HTR-8/SVneo (cell line): Measurements from ENCODE around the gene DMBT1.
A peak's percentile ranks its signal among the peaks of the same experiment; 100 is the strongest.

ENCODE experiments used
- DNase-seq: peaks from one replicate; pipeline ENCODE4 v3.0.0; 2011; ENCODE audit warnings: low spot score, mixed read lengths; ENCODE audit not compliant: insufficient read length
- FAIRE-seq: peaks from 2 replicates; lab custom pipeline; 2011; peaks lifted over from hg19 to GRCh38; lab: Jason Lieb, UNC

The DMBT1 gene

DNA sequence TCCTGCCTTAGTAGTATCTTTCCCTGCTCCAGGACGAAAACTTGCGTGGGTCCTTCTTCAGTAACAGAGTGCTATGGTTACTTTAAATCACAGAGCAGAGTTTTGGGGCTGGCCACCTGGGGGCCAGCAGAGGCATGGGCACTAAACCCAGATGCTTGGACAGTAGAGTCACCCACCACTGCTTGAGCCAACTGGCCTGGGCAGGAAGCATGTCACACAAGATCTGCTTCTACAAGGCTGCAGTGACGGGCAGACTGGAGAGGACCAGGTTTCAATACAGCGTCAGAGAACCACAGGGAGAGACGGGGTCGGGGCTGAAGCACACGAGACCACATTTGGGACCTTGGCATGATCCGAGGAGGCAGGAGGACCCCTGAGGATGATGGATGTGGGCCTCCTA lies 14.3 kb upstream of the DMBT1 start:
- FAIRE-seq (no peak), DNase-seq (no peak)

DNA sequence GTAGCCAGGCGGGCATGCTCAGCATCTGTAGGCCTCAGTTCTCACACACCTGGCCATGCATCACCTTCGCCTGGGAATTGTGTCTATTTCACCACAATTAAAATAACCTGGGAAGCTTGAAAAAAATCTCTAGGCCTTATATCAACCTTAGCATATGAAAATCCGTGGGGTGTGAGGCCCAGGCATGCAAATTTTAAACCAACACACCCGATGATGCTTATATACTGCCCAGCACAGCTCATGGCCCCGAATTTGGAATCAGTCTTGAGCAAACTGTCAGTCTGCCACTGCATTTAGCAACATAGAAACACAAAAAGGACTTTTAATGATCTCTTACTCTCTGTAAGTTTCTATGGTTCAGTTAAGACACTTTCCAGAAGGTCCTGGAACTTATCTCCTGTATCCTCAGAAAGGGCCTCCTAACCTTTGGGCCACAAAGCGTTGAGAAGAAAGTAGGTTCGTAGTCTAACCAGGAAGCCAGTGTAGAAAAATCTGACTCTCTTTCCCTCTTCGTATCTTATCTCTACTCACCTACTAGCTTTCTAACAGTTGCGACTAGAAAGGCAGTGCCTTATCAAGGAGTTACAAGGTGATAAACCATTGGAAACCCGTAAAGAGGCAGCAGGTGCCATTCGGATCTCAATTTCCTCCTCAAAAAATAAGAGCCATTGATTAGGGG lies 12.0 kb upstream of the DMBT1 start:
- DNase-seq (no peak), FAIRE-seq (no peak)

DNA sequence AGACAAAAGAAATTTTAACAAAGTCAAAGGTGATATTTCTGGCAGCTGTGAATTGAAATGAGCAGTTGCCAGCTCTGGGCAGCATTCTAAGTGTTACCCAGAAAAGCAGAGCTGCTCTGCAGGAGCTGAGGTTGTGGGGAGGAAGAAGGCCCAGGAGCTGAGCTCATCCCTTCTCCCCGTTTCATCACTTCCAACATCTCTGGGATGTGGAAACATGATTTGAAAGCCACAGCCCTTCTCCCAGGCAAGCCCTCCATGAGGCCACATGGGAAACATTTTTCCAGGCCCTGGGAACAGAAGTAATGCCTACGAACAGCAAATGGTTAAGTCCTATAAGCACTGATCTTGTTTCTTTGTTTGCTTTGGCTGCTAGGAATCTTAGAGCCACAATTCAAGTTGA lies 10.9 kb upstream of the DMBT1 start:
- FAIRE-seq (no peak), DNase-seq (no peak)

DNA sequence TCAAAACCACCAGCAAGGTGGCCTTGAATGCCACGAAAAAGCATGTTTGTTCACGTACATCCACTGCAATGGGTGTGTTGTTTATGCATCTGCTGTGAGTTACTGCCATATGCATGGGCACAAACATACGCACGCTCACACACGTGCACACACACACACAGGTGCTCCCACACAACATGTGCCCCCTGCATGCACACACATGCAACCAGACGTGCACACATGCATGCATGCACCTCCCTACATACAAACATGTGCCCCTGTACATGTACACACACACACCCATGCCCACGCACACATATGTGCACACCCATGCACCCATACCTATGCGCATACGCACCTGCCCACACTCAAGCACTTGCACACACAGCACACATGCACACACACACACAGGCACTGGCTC lies 10.1 kb upstream of the DMBT1 start:
- DNase-seq = no peak
- no peak for FAIRE-seq

DNA sequence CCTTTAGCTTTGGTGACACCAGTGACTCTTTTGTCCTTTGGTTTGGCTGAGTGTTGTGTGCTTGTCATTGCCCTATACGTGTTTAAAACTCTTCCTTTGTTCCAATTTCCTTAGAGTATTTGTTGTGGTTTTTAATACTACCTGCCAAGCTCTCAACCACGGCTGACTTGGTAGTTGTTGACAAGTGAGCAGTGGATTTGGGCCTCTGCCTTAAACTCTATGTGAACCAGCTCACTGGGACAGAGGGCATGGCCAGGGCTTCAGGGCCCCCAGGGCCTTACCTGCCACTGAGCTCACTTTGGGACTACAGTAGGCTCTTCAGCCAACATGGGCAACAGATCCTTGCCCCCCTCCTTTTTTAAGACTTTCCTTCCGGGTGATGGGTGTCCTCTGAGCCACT lies 9.6 kb upstream of the DMBT1 start:
- DNase-seq = no peak
- FAIRE-seq = no peak

DNA sequence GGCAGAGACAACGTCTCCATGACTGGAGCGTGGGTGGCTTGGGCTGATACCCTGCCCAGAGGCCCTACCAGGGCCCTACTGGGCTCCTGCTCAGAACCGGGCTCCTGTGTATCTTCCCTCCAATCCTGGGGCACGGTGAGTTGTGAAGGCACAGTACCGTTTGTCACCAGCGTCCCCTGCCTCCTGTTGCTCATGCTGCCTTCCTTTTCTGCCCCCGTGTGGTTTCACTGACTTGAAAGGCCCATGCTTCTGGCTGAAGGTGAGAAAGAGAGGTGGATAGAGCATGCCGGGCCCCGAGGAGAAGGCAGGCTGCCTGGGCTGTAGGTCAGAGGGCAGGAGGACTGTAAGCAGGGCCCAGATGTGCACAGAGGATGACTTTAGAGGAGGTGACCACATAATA lies 9.1 kb upstream of the DMBT1 start:
- DNase-seq (no peak), FAIRE-seq (no peak)

DNA sequence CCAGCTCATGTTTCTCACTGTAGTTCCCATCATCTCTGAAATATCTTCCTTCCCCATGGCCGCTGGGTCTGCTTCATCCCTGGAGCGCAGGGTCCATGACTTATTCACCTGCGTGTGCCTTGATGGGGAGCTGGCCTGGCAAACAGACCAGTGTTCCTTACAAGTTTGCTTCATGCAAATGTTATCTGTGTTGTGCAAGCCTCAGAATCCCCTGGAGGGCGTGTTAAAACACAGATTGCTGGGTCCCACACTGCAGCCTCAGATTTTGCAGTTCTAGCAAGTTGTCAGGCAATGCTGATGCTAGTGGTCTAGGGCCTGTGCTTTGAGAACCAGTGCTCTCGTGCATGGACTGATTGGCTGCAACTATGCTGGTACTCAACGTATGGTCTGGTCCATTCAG lies 7.2 kb upstream of the DMBT1 start:
- FAIRE-seq = no peak

DNA sequence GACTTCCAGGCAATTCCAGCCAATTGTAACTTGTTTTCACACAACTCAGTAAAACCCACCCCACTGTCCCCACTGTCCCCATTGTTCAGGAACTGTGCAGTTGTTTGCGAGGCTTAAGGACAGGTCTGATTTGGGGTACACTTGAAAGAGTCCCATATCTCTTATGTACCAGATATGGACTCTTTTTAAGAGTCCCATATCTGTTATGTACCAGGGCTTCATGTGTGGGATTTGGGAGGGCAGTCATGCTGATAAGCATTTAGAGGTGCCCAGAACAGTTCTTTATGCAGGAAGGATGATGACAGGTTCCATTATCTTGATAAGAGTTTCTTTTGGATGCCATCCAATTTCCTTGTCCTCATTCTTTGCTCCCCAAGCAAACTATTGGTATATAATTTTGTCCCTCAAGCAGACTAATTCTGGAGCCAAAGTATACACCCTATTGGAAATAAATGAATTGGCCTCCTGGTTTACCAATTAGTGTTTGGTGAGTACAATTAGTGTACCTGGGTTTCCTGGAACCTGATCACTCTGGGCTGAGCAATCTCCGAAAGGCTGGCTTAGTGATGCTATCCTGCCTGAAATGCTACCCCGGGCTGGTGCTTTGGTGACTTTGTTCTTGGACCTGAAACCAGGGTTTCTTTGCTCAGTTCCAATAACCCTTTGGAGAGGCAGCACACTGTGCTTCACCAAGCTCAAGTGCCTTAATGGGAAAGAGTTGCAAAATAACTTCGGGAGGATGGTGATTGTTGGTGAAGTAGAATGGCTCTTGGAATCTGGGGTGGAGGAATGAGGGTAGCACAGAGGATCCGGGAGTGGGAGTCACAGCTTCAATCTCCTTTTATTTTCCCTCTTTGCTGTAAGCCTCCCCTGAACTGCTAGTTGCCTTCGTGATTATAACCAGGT lies 6.2 kb upstream of the DMBT1 start:
- DNase-seq (no peak), FAIRE-seq (no peak)

More for the DNA sequence above, 7.2 kb upstream of the DMBT1 start:
- DNase-seq = no peak

DNA sequence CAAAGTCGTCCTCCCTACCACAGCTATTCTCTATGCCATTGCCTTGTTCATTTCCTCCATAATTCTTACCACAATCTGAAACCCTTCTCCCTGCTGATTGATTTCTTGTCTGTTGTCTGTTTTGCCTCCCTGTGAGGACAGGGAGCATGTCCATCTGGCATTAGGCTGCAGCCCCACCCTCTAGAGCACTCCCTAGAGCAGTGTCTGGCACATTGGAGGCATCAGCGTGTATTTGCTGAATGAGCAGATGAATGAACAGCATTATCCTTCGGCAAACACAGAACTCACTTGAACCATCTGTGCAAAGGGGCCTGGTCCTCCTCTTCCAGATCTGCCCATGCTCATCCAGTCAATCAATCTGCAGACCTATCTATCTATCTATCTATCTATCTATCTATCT lies 5.1 kb upstream of the DMBT1 start:
- no peak for DNase-seq
- no peak for FAIRE-seq

DNA sequence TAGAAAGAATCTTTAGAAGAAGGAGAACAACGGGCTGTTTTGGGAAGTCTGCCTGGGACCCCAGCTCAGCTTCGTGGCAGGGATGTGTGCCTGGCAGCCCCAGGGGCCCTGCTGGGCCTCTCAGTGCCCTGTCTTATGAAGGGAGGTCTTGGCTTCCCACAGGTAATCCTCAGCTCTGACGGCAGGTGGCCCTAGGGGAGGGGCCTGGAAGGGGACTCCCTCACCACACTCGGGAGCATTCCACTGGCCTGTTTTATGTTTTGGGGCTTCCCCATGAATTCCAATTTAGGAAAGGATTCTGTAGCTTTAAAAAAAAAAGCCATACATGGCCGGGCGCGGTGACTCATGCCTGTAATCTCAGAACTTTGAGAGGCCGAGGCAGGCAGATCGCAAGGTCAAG lies 3.0 kb upstream of the DMBT1 start:
- DNase-seq (no peak), FAIRE-seq (no peak)

DNA sequence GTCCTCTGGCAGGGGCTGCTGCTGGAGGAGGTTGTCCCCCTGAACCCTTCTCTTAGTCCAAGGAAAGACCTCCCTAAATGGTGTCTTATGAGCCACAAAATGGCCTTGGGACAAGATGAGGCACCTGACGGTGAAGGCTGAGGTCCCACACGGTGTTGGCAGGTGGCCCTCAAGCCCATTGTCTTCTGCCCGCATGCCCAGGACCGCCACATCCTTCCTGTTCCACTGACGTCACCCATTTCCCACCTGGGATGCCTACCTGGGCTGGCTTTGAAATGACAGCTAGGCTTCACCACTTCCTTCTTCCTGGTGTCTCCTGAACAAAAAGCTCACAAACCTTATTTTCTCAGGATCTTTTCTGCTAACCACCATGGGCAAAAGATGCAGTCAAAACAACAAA lies 2.1 kb upstream of the DMBT1 start:
- DNase-seq = no peak
- FAIRE-seq = no peak

DNA sequence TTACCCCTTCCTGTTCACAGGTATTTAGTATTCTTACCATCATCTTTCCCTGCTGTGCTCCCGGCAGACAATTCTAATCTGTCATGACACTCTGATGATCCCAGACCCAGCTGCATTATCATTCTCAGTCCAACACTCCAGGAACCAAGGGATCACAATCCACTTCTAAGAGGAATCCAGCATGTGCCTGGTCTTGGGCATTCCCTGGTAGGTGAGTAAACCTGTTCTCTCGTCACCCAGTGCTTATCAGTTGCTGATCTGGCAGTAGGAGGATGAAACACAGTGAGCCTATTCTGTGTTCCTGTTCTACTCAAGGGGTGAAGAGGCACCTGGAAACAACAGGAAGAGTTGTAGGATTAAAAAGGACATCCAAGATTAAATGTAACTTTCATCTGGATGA lies 1.3 kb upstream of the DMBT1 start:
- FAIRE-seq (no peak), DNase-seq (no peak)

DNA sequence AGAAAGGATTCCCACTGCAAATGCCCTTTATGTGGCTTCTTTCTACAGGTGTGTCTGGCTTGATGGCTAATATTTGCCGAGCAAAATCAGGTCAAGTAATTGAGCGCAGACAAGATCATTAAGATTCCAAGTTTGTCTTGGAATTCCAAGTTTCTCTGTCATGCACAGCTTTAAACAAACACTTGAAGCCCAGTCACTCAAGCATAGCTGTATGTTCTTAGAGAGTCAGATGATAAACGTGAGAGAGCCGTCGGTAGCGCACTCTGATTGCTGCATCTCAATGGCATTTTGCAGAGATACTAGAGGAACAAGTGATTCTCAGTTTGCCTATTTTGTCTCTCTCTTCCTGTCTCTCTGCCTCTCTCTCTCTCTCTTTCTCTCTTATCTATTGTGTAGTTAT lies 658 bp downstream of the DMBT1 start:
- DNase-seq (peak; percentile 7), FAIRE-seq (no peak)

DNA sequence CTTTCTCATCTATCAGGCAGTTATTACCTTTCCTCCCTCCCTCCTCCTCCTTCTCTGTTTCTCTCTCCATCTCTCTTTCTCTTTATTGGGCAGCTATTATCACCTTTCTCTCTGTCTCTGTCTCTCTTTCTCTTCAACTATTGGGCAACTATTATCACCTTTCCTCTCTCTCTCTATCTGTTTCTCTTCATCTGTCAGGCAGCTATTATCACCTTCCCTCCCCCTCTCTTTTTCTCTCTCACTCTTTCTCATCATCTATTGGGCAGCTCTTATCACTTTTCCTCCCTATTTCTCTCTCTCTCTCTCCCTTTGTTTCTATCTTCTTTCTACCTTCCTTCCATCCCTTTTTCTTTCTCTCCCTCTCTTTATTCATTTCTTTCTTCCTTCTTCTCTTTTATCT lies 1.2 kb downstream of the DMBT1 start:
- no peak for DNase-seq
- no peak for FAIRE-seq

DNA sequence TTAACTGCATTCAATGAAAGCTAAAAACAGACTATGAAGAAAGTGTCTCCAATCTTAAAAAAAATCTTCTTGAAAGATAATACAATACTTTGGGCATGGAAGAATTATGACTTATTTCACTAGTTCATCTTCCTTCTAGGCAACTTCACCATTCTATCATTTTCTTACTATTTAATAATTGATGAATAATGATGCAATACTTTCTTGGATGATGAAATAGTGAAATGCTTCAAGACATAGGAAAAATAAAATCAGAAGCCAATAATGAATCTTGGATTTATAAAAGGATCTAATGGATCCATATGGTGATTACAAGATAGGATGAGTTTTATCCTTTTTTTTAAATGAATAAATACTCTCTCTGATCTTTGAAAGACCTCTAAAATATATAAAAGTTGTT lies 4.4 kb downstream of the DMBT1 start:
- FAIRE-seq = no peak

DNA sequence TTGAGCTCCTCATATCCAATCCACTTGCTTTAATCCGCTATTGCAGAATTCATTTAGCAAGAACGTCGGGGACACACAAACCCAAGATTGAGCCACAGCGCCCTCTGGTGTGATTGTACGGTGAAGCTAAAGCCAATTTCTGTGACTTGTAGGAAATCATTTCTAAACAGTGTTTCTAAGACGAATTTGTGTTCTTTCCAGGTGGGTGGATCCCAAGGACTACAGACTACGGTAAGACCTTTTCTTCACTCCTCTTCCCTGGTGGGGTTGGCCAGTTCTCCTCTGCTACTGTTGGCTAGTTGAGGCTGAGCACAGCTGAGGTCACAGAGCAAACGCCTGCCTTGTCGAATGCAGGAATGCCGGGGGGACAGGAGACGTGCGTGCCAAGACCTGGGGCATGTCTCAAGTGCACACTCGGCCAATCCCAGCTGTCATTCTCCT lies 5.2 kb downstream of the DMBT1 start:
- peak; percentile 45 for DNase-seq
- no peak for FAIRE-seq

More for the DNA sequence above, 4.4 kb downstream of the DMBT1 start:
- no peak for DNase-seq

DNA sequence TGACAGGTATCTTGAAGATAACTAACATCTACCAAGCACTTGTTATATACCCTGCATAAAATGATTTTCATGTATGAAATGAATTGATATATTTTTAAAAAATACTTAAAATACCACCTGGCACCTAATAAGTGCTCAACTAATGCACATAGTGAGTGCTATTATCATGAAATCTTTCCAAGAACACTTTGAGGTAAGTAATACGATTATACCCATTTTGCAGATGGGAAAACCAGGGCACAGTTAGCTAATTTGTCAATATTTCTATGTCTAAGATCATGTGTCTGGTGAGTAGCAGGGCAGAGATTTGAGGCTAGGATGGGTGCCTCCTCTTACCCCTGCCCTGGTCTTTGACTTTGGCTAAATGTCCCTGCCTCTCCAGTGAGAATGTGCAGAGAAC lies 6.1 kb downstream of the DMBT1 start:
- no peak for DNase-seq
- FAIRE-seq = no peak

DNA sequence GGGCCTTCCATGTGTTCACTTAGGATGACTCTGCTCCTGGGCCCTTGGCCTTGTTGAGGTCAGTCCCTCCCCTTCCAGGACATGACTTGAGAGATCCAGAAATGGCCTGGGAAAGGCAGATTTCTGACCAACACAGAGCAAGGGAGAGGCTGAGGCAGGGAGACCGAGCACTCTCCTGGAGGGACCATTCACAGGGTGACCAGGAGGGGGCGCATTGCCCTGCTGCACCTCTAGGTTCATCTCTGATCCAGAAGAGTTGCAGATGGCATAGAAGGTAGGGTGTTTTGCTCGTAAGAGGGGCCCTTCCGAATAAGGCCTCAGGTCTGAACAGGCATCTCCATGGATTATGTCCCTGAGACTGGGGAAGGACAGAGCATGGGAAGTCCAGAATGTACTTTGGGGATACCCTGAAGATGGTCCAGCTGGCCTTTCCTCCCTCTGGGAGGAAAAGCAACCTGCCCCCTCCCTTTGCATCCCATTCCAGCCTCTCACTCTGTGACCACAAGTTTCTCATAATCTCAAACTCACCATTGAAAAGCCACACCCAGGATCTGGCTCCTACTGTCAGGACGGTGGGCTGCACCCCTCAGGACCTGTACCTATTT lies 6.6 kb downstream of the DMBT1 start:
- FAIRE-seq (no peak), DNase-seq (no peak)

DNA sequence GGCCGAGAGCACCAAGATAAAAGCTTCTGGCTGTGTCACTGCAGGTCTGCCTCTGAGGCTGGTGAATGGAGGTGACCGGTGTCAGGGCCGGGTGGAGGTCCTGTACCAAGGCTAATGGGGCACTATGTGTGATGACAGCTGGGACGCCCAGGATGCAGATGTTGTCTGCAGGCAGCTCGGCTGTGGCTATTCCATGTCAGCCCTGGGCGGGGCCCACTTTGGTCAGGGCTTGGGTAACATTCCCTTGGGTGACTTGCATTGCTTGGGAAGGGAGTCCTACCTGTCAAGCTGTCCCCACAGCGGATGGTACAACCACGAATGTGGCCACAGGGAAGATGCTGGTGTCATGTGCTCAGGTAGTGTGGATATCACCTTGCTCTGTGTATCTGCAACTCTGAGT lies 8.0 kb downstream of the DMBT1 start:
- no peak for FAIRE-seq
- DNase-seq = no peak

DNA sequence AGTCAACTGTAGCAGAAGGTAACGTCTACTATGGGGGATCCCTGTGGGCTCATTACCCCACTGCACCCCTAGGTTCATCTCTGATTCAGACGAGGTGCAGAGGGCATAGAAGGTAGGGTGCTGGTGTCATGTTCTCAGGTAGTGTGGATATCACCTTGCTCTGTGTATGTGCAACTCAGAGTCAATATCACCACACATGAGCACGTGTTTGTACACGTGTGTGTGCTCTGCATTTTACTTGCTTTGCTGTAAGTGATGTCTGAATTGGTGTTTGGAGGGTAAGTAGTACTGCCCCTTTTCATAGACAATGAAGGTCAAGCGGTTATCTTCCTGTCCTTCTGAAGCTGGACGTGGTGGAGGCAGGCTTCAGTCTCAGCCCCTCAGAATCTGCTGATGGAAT lies 10.4 kb downstream of the DMBT1 start:
- FAIRE-seq = no peak

DNA sequence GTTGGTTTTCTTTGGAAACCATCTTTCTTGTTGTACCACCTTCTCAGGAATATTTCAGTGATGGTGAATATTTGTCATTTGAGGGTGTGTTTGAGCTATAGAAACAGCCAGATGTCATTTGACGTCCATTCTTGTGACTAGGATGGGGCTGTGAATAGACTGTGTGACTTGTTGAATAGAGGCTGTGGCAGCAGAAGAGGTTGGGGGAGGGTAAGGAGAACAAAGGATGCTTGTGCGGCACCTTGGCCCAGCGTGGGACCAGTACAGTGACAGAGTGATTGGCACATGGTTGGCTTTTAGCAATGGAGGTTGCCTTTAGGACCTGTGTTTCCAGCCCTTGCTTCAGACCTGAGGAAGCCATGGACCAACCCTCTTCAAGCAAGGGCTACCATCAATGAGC lies 11.3 kb downstream of the DMBT1 start:
- DNase-seq = no peak
- no peak for FAIRE-seq

More for the DNA sequence above, 10.4 kb downstream of the DMBT1 start:
- DNase-seq = no peak
